Mucosa of rectum (tissue), 2 donors: ENCODE data around the gene RCCD1.

ENCODE experiments used
- H3K27ac ChIP-seq, 2 donors: one replicate each; pipeline ENCODE4 v1.7.0; 2013; ENCODE audit warnings: inconsistent platforms in 2 of 2, low read depth in 2 of 2, low read length in 2 of 2
- H3K27me3 ChIP-seq, 2 donors: one replicate each; pipeline ENCODE4 v1.7.0; 2013; ENCODE audit warnings: low read length in 2 of 2; ENCODE audit not compliant: control insufficient read depth in 2 of 2, insufficient read depth in 2 of 2
- H3K36me3 ChIP-seq, 2 donors: one replicate each; pipeline ENCODE4 v1.7.0; 2013; ENCODE audit warnings: low read length in 2 of 2; ENCODE audit not compliant: control insufficient read depth in 2 of 2, insufficient read depth in 2 of 2
- H3K4me1 ChIP-seq, 2 donors: one replicate each; pipeline ENCODE4 v1.7.0; 2013; ENCODE audit warnings: low read length in 2 of 2, mild to moderate bottlenecking in 1 of 2; ENCODE audit not compliant: control insufficient read depth in 2 of 2, insufficient read depth in 2 of 2
- H3K4me3 ChIP-seq, 2 donors: one replicate each; pipeline ENCODE4 v1.7.0; 2013; ENCODE audit warnings: low read length in 2 of 2
- H3K9ac ChIP-seq, 2 donors: one replicate each; pipeline ENCODE4 v1.7.0; 2013; ENCODE audit warnings: low read length in 2 of 2, low read depth in 1 of 2, mild to moderate bottlenecking in 1 of 2
- H3K9me3 ChIP-seq, 2 donors: one replicate each; pipeline ENCODE4 v1.7.0; 2013; ENCODE audit warnings: low read length in 2 of 2; ENCODE audit not compliant: control insufficient read depth in 2 of 2
- donor health status: healthy.
- donor health status: Normal muscosa, but diverticular disease.

RCCD1 gene

GRCh38 chr15:90942354-90943120 lies 12.1 kb upstream of the RCCD1 start:
- no peaks in the 10 kb centered on the region for H3K4me1 ChIP-seq
- H3K36me3 ChIP-seq: peaks cover 62 to 68% of the 10 kb centered on the region in 2 donors
- no peaks in the 10 kb centered on the region for H3K9me3 ChIP-seq
- H3K27me3 ChIP-seq: no peaks in the 10 kb centered on the region
- no peak overlapping the region for H3K9ac ChIP-seq
- no peak overlapping the region for H3K4me3 ChIP-seq
- no peak overlapping the region for H3K27ac ChIP-seq

DNA sequence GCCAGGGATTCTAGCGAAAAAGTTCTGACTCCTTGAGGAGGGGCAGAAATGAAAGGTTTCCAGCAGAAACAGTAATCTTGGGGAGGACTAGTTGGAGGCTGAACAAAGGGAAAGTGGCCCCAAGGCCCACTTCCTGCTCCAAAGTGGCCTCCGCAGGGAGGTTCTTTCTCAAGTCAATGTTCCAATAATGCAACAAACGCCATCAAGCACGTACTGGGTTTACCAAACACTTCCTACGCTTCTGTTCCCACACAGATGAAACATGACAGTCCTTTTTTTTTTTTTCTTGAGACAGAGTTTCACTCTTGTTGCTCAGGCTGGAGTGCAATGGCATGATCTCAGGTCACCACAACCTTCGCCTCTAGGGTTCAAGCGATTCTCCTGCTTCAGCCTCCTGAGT lies 9.6 kb upstream of the RCCD1 start:
- H3K9me3 ChIP-seq: no peaks in the 10 kb centered on the region
- H3K36me3 ChIP-seq: peaks cover 60 to 73% of the 10 kb centered on the region in 2 donors
- peaks cover 3 to 11% of the 10 kb centered on the region in 2 donors for H3K4me1 ChIP-seq
- no peak overlapping the region for H3K4me3 ChIP-seq
- no peaks in the 10 kb centered on the region for H3K27me3 ChIP-seq
- H3K27ac ChIP-seq: no peak overlapping the region
- no peak overlapping the region for H3K9ac ChIP-seq

GRCh38 chr15:90946538-90946937 lies 8.1 kb upstream of the RCCD1 start:
- H3K36me3 ChIP-seq: peaks cover 54 to 75% of the 10 kb centered on the region in 2 donors
- H3K9me3 ChIP-seq: no peaks in the 10 kb centered on the region
- no peak overlapping the region for H3K9ac ChIP-seq
- peaks cover 3 to 12% of the 10 kb centered on the region in 2 donors for H3K4me1 ChIP-seq
- H3K27me3 ChIP-seq: no peaks in the 10 kb centered on the region
- H3K27ac ChIP-seq: no peak overlapping the region
- H3K4me3 ChIP-seq: no peak overlapping the region

DNA sequence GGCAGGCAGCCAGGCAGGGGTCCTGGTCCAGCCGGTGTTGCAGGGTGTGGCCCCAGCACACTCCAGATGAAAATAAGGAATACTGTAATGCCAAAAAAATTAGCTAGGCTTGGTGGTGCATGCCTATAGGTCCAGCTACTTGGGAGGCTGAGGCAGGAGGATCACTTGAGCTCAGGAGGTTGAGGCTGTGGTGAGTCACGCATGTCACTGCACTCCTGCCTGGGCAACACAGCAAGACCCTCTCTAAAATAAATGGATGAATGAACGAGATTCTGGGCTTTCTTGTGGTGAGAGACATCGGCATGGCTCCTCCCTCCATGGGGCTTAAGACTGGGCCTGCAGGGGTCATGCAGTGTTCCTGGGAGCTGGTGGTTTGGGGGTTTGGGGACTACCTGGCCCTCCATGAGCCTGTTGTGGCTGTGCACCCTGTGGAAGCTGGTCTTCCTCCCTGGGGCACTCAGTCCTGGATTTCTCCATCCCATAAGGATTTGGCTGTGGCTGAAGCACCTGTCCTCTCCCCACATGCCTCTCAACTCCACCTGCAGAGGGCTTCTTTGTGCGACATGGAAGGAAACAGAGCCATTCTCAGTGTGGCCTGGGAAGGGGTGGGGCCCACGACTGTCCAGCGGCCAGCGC lies 7.6 kb upstream of the RCCD1 start:
- peaks cover 56 to 76% of the 10 kb centered on the region in 2 donors for H3K36me3 ChIP-seq
- H3K9ac ChIP-seq: no peak overlapping the region

GRCh38 chr15:90947577-90948357 lies 6.9 kb upstream of the RCCD1 start:
- Histone ChIP-seq H3K9me3 (no peaks in the 10 kb centered on the region), H3K4me1 (peaks cover 3 to 12% of the 10 kb centered on the region in 2 donors)

More for the DNA sequence above, 7.6 kb upstream of the RCCD1 start:
- Histone ChIP-seq H3K4me1 (peaks cover 3 to 12% of the 10 kb centered on the region in 2 donors), H3K27me3 (no peaks in the 10 kb centered on the region), H3K27ac (no peak overlapping the region), H3K9me3 (no peaks in the 10 kb centered on the region), H3K4me3 (no peak overlapping the region)

DNA sequence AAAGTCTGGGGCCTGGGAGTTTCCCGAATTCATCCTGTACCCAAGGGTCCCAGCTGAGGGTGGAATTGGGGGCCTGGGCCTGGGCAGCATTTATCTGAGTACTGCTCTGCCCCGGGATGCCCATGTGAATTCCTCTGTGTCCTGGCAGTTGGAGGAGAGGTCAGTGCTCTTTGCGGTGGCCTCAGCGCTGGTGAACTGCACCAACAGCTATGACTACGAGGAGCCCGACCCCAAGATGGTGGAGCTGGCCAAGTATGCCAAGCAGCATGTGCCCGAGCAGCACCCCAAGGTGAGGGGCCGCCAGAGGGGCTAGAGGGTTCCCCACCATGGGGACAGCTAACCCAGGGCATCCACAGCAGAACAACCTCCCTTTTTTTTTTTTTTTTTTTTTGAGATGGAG lies 6.2 kb upstream of the RCCD1 start:
- no peaks in the 10 kb centered on the region for H3K27me3 ChIP-seq
- no peak overlapping the region for H3K4me3 ChIP-seq
- H3K9me3 ChIP-seq: no peaks in the 10 kb centered on the region
- no peak overlapping the region for H3K27ac ChIP-seq
- no peak overlapping the region for H3K9ac ChIP-seq
- peaks cover 51 to 73% of the 10 kb centered on the region in 2 donors for H3K36me3 ChIP-seq
- H3K4me1 ChIP-seq: peaks cover 3 to 12% of the 10 kb centered on the region in 2 donors

More at GRCh38 chr15:90947577-90948357, 6.9 kb upstream of the RCCD1 start:
- no peak overlapping the region for H3K4me3 ChIP-seq
- H3K27me3 ChIP-seq: no peaks in the 10 kb centered on the region
- peaks cover 50 to 73% of the 10 kb centered on the region in 2 donors for H3K36me3 ChIP-seq
- no peak overlapping the region for H3K9ac ChIP-seq
- H3K27ac ChIP-seq: no peak overlapping the region

- Histone ChIP-seq H3K4me1 (peaks cover 6 to 12% of the 10 kb centered on the region in 2 donors), H3K27me3 (no peaks in the 10 kb centered on the region), H3K27ac (peak overlapping the region; percentile 63 to 88), H3K9ac (peak overlapping the region; percentile 24 to 68), H3K9me3 (no peaks in the 10 kb centered on the region), H3K36me3 (peaks cover 45 to 64% of the 10 kb centered on the region in 2 donors), H3K4me3 (peak overlapping the region in 1 of 2 donors; percentile 33)
Measured at GRCh38 chr15:90949979-90950675, 4.6 kb upstream of the RCCD1 start.

DNA sequence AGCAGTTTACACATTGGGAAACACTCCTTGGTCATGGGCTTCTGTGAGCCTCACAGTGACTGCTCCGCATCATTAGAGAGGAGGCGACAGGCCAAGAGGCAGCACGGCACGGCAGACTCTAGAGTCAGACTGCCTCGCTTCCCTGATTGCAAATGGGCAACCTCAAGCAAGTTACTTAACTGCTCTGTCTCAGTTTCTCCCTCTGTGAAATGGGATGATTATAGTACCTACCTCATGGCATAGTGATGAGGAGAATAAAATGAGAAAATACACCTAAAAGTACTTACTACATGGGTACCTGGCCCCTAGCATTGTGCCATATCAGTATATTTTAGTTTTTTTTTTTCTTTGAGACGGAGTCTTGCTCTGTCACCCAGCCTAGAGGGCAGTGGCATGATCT lies 4.0 kb upstream of the RCCD1 start:
- Histone ChIP-seq H3K9ac (no peak overlapping the region), H3K4me1 (peaks cover 11 to 17% of the 10 kb centered on the region in 2 donors), H3K27me3 (no peaks in the 10 kb centered on the region), H3K9me3 (no peaks in the 10 kb centered on the region), H3K4me3 (no peak overlapping the region), H3K27ac (no peak overlapping the region), H3K36me3 (peaks cover 44 to 63% of the 10 kb centered on the region in 2 donors)

GRCh38 chr15:90952901-90953677 lies 1.6 kb upstream of the RCCD1 start:
- Histone ChIP-seq H3K9ac (no peak overlapping the region), H3K9me3 (no peaks in the 10 kb centered on the region), H3K27ac (no peak overlapping the region), H3K4me3 (no peak overlapping the region), H3K27me3 (no peaks in the 10 kb centered on the region), H3K4me1 (peaks cover 25 to 29% of the 10 kb centered on the region in 2 donors), H3K36me3 (peaks cover 29 to 45% of the 10 kb centered on the region in 2 donors)
